Transverse colon (tissue), 4 donors: Measurements from ENCODE around the gene POMT1. TPM values are rescaled to one million over a fixed set of nuclear protein-coding genes. Genes with fewer than 3 reads are reported as not detected.
"Not testable (repeated sequence)": the region's sequence is repeated elsewhere in the genome, so short reads cannot be mapped to it uniquely, and the experiment has no call there.

Experiments used
- DNase-seq: peaks from one replicate; pipeline ENCODE4 v3.0.0-alpha.2; 2019
- H3K27ac ChIP-seq, 4 donors: fragments of 200-600 bp; sonication (generic); 2 replicates each; pipeline ENCODE4 v1.5.1; 2016 to 2018; ENCODE audit warnings: inconsistent platforms in 4 of 4
- H3K27me3 ChIP-seq: fragments of 200-600 bp; sonication (generic); 2 replicates; pipeline ENCODE4 v1.5.1; 2017; ENCODE audit warnings: inconsistent platforms
- H3K36me3 ChIP-seq, 4 donors: fragments of 200-600 bp; sonication (generic); 2 replicates each; pipeline ENCODE4 v1.5.1; 2017 to 2019; ENCODE audit warnings: inconsistent platforms in 4 of 4
- H3K4me1 ChIP-seq, 4 donors: fragments of 200-600 bp; sonication (generic); 2 replicates each; pipeline ENCODE4 v1.5.1; 2017 to 2020; ENCODE audit warnings: inconsistent platforms in 4 of 4
- H3K4me3 ChIP-seq, 4 donors: fragments of 200-600 bp; sonication (generic); 1 replicate in 1 of 4; 2 replicates in 3 of 4; pipeline versions ENCODE4 v1.5.1 to v1.6.1; 2017 to 2019; ENCODE audit warnings: inconsistent platforms in 4 of 4
- H3K9me3 ChIP-seq, 2 donors: fragments of 200-600 bp; sonication (generic); 2 replicates each; pipeline ENCODE4 v1.5.1; 2017 to 2019; ENCODE audit warnings: inconsistent platforms in 2 of 2
- CTCF ChIP-seq, 5 experiments: fragments of 200-600 bp in 3 of 5; fragments of 450-650 bp in 2 of 5; sonication (generic) in 3 of 5; IDR thresholded peaks; 1 replicate in 2 of 5; 2 replicates in 3 of 5; pipeline ENCODE4 v1.5.1; 2016 to 2017; ENCODE audit warnings: antibody characterized with exemption in 5 of 5, inconsistent platforms in 3 of 5, mild to moderate bottlenecking in 2 of 5, moderate library complexity in 1 of 5
- EP300 ChIP-seq: sonication (generic); formaldehyde crosslinking; IDR thresholded peaks from one replicate; pipeline ENCODE4 v1.6.1; 2017; ENCODE audit warnings: antibody characterized with exemption, low read depth
- POLR2A ChIP-seq: fragments of 450-650 bp; IDR thresholded peaks from one replicate; pipeline ENCODE4 v1.6.1; 2016; ENCODE audit warnings: antibody characterized with exemption, mild to moderate bottlenecking, moderate library complexity
- POLR2AphosphoS5 ChIP-seq, 3 donors: sonication (generic); formaldehyde crosslinking; IDR thresholded peaks; one replicate each; pipeline ENCODE4 v1.6.1; 2016; ENCODE audit warnings: antibody characterized with exemption in 3 of 3
- WGBS, 2 donors: methylation state at CpG; one replicate each; pipeline ENCODE4 v1.1.5; 2018; ENCODE audit warnings: low coverage in 1 of 2; 5-methylcytosine and 5-hydroxymethylcytosine counted together
- in situ Hi-C, 4 donors: fragments of 200-750 bp; cut with MboI; loops; one replicate each; pipeline versions ENCODE4 v1.15.0 to v1.15.1; 2017; ENCODE audit warnings: low sequenced_read_pairs in 3 of 4, low pct_ligation_motif_present in 1 of 4, low pct_unique_long_range_greater_than_20kb in 1 of 4
- intact Hi-C: fragments of 100-400 bp; cut with DNase I; formaldehyde crosslinking; loops from one replicate; pipeline ENCODE4 v1.15.1; 2023; ENCODE audit warnings: low total_unique reads
- total RNA-seq, 4 donors: library from RNA; depleted of rRNA; stranded (reverse); fragments of >200 nt; gene quantifications; one replicate each; pipeline ENCODE4 v1.1.0, GENCODE V29; 2016

The POMT1 gene
- total RNA-seq, 4 donors from 2014 or later: 37.5 to 178 (median 69.5) TPM

- Histone ChIP-seq H3K36me3 (no peaks in the 10 kb centered on the region), H3K9me3 (peaks cover 8 to 18% of the 10 kb centered on the region in 2 donors), H3K27ac (peak overlapping the region in 1 of 4 donors; percentile 44), H3K4me1 (peaks cover 8 to 17% (median 15%) of the 10 kb centered on the region in 4 donors), H3K4me3 (peak overlapping the region; percentile 1 to 46 (median 20)), H3K27me3 (peaks cover 50% of the 10 kb centered on the region)
- WGBS, 2 donors: 3% methylated on average over 30 of the region's 30 CpGs; no CpG with 5 or more reads in 1 of the 2 donors
- no peak for DNase-seq
- TF ChIP-seq POLR2AphosphoS5 (IDR thresholded peaks at IDR 0.05): no peak
- no peak for TF ChIP-seq EP300
- no peak for TF ChIP-seq CTCF (IDR thresholded peaks at IDR 0.05)
- TF ChIP-seq POLR2A: no peak
- in situ Hi-C loops: no loop called here
- intact Hi-C loops: no loop called here
These were observed 43.1 kb downstream of the POMT1 start for GRCh38 chr9:131545786-131546335.

- DNase-seq: no peak
- H3K9me3 ChIP-seq: peaks cover 8 to 18% of the 10 kb centered on the region in 2 donors
- 2% methylated on average over 41 of the region's 49 CpGs; no CpG with 5 or more reads in 1 of the 2 donors for WGBS, 2 donors
- peaks cover 8 to 17% (median 15%) of the 10 kb centered on the region in 4 donors for H3K4me1 ChIP-seq
- in situ Hi-C loops (no loop called here), intact Hi-C loops (no loop called here)
- no peaks in the 10 kb centered on the region for H3K36me3 ChIP-seq
- peaks cover 50% of the 10 kb centered on the region for H3K27me3 ChIP-seq
- no peak overlapping the region for H3K27ac ChIP-seq
- H3K4me3 ChIP-seq: peak overlapping the region; percentile 1 to 46 (median 20)
- TF ChIP-seq POLR2AphosphoS5 (IDR thresholded peaks at IDR 0.05): no peak
- no peak for TF ChIP-seq POLR2A
- TF ChIP-seq EP300: no peak
- TF ChIP-seq CTCF (IDR thresholded peaks at IDR 0.05): no peak
These were observed 43.8 kb downstream of the POMT1 start for GRCh38 chr9:131546336-131547084.

GRCh38 chr9:131549186-131549585 is 46.5 kb downstream of the POMT1 start:
- H3K4me3 ChIP-seq, H3K36me3 ChIP-seq, H3K27ac ChIP-seq, in situ Hi-C loops, H3K9me3 ChIP-seq, DNase-seq, intact Hi-C loops: not testable (repeated sequence)
- peaks cover 62% of the 10 kb centered on the region for H3K27me3 ChIP-seq
- 88 to 100% methylated on average over 3 to 10 of the region's 10 CpGs for WGBS, 2 donors
- peaks cover 8 to 17% (median 15%) of the 10 kb centered on the region in 4 donors for H3K4me1 ChIP-seq

GRCh38 chr9:131550465-131550864 is 47.7 kb downstream of the POMT1 start:
- intact Hi-C loops, H3K4me3 ChIP-seq, H3K36me3 ChIP-seq, DNase-seq, H3K9me3 ChIP-seq, H3K27ac ChIP-seq: not testable (repeated sequence)
- 74 to 88% methylated on average over 6 to 8 of the region's 8 CpGs for WGBS, 2 donors
- Histone ChIP-seq H3K4me1 (peaks cover 8 to 16% (median 15%) of the 10 kb centered on the region in 4 donors), H3K27me3 (peaks cover 67% of the 10 kb centered on the region)
- in situ Hi-C loops: loop anchor here in 1 of 4 donors (25.0 kb wide), 1 partner anchor 712 kb away; no protein-coding TSS in a partner anchor

- TF ChIP-seq POLR2AphosphoS5 (IDR thresholded peaks at IDR 0.05): no peak
- in situ Hi-C loops: loop anchor here in 1 of 4 donors (25.0 kb wide), 1 partner anchor 710 kb away; no protein-coding TSS in a partner anchor
These were observed 49.3 kb downstream of the POMT1 start for GRCh38 chr9:131552030-131552429.

More at GRCh38 chr9:131552030-131552429, 49.3 kb downstream of the POMT1 start:
- Histone ChIP-seq H3K4me3 (no peak overlapping the region), H3K36me3 (no peaks in the 10 kb centered on the region), H3K9me3 (no peaks in the 10 kb centered on the region), H3K27ac (no peak overlapping the region), H3K27me3 (peaks cover 58% of the 10 kb centered on the region), H3K4me1 (peaks cover 0 to 2% (median under 1%) of the 10 kb centered on the region in 4 donors)
- 50 to 96% methylated on average over 2 to 6 of the region's 6 CpGs for WGBS, 2 donors
- intact Hi-C loops: no loop called here
- no peak for DNase-seq
